ENCODE data around the gene PMVK. TPM values are rescaled to one million over a fixed set of nuclear protein-coding genes. Genes with fewer than 3 reads are reported as not detected.

PMVK gene
- total RNA-seq, 1 experiment from 2014 or later: 42.2 TPM

GRCh38 chr1:154972213-154972516 is 35.6 kb upstream of the PMVK start:
- intact Hi-C loops (cut with micrococcal nuclease; ENCODE audit: unreplicated experiment) (no loop called here), in situ Hi-C loops (cut with HindIII; ENCODE audit: low pct_unique_long_range_greater_than_20kb, low sequenced_read_pairs) (no loop called here)
- Histone ChIP-seq H3K27me3 (ENCODE audit: control insufficient read depth, insufficient read depth, low read length) (no peaks in the 10 kb centered on the region), H3K9me3 (ENCODE audit: control insufficient read depth, insufficient read depth, low read depth, low read length) (no peaks in the 10 kb centered on the region), H3K27ac (ENCODE audit: low read length) (peak overlapping the region; percentile 98), H3K36me3 (ENCODE audit: control insufficient read depth, insufficient read depth, low read length) (no peaks in the 10 kb centered on the region; the same call in none of the 2 replicates), H3K4me3 (ENCODE audit: low read depth in 2 of 2, low read length in 2 of 2) (peak overlapping the region; percentile 77 to 88), H3K4me1 (ENCODE audit: control insufficient read depth, insufficient read depth, low read length) (peaks cover 51% of the 10 kb centered on the region)
- BruUV-seq (replicated peaks): no TSS peak
- ATAC-seq (no peak), DNase-seq (ENCODE audit: low read depth, low spot score) (no peak)
- POLR2A ChIA-PET: interaction anchor here (0.8 kb wide), 1 partner anchor 9 kb away, joined by 4 read pairs; no protein-coding TSS in a partner anchor
- TF ChIP-seq TCF7L2 (IDR thresholded peaks at IDR 0.05; ENCODE audit: low read depth, low read length): no peak
- CTCF ChIA-PET: interaction anchor here (0.6 kb wide), 1 partner anchor 30 kb away, joined by 3 read pairs; the partner anchor contains the start of gene ZBTB7B

GRCh38 chr1:154971341-154971998 is 35.0 kb upstream of the PMVK start:
- Histone ChIP-seq H3K4me1 (ENCODE audit: control insufficient read depth, insufficient read depth, low read length) (peaks cover 47% of the 10 kb centered on the region), H3K4me3 (ENCODE audit: low read depth in 2 of 2, low read length in 2 of 2) (peak overlapping the region; percentile 77 to 88), H3K27ac (ENCODE audit: low read length) (peak overlapping the region; percentile 98), H3K9me3 (ENCODE audit: control insufficient read depth, insufficient read depth, low read depth, low read length) (no peaks in the 10 kb centered on the region), H3K27me3 (ENCODE audit: control insufficient read depth, insufficient read depth, low read length) (no peaks in the 10 kb centered on the region), H3K36me3 (ENCODE audit: control insufficient read depth, insufficient read depth, low read length) (peaks cover 4% of the 10 kb centered on the region)
- CTCF ChIA-PET: interaction anchor here (0.6 to 0.7 kb wide), 2 partner anchors 24 to 31 kb away, joined by 3 read pairs; partner anchors contain the start of gene ZBTB7B
- DNase-seq (ENCODE audit: low read depth, low spot score) (no peak), ATAC-seq (no peak)
- in situ Hi-C loops (cut with HindIII; ENCODE audit: low pct_unique_long_range_greater_than_20kb, low sequenced_read_pairs) (no loop called here), intact Hi-C loops (cut with micrococcal nuclease; ENCODE audit: unreplicated experiment) (no loop called here)
- no TSS peak for BruUV-seq (replicated peaks)
- POLR2A ChIA-PET: interaction anchor here (1.1 kb wide), 1 partner anchor 44 kb away, joined by 3 read pairs; no protein-coding TSS in a partner anchor
- TF ChIP-seq REST (IDR thresholded peaks at IDR 0.05; ENCODE audit: insufficient read depth in 1 of 2, low read depth in 2 of 2, low read length in 1 of 2) (no peak), POLR2AphosphoS5 (IDR thresholded peaks at IDR 0.05; ENCODE audit: low read depth, low read length) (no peak), SIN3A (IDR thresholded peaks at IDR 0.05; ENCODE audit: borderline replicate concordance, insufficient read depth, low read depth, low read length) (no peak), TCF7L2 (IDR thresholded peaks at IDR 0.05; ENCODE audit: low read depth, low read length) (no peak)
- TF ChIP-seq, protein P1, sequence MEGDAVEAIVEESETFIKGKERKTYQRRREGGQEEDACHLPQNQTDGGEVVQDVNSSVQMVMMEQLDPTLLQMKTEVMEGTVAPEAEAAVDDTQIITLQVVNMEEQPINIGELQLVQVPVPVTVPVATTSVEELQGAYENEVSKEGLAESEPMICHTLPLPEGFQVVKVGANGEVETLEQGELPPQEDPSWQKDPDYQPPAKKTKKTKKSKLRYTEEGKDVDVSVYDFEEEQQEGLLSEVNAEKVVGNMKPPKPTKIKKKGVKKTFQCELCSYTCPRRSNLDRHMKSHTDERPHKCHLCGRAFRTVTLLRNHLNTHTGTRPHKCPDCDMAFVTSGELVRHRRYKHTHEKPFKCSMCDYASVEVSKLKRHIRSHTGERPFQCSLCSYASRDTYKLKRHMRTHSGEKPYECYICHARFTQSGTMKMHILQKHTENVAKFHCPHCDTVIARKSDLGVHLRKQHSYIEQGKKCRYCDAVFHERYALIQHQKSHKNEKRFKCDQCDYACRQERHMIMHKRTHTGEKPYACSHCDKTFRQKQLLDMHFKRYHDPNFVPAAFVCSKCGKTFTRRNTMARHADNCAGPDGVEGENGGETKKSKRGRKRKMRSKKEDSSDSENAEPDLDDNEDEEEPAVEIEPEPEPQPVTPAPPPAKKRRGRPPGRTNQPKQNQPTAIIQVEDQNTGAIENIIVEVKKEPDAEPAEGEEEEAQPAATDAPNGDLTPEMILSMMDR (IDR thresholded peaks at IDR 0.05): no peak
